HCT116 (cell line): ENCODE results near the gene ELK4.

ENCODE experiments used
- CTCF ChIP-seq, 3 experiments: fragments of 200-600 bp in 1 of 3; sonication (generic) in 1 of 3; IDR thresholded peaks in 2 of 3; conservative IDR thresholded peaks in 1 of 3; 2 replicates each; pipeline ENCODE4 v1.5.1; 2012 to 2017; ENCODE audit warnings: low read depth in 2 of 3, low read length in 2 of 3, antibody characterized with exemption in 1 of 3, borderline replicate concordance in 1 of 3, control low read depth in 1 of 3, mild to moderate bottlenecking in 1 of 3, mixed read lengths in 1 of 3, mixed run types in 1 of 3, moderate library complexity in 1 of 3; ENCODE audit not compliant: insufficient read depth in 1 of 3
- EGR1 ChIP-seq: IDR thresholded peaks from 2 replicates; pipeline ENCODE4 v1.6.1; 2012; ENCODE audit warnings: low read depth
- JUND ChIP-seq: IDR thresholded peaks from 2 replicates; pipeline ENCODE4 v1.6.1; 2012
- POLR2A ChIP-seq: IDR thresholded peaks from 2 replicates; pipeline ENCODE4 v1.7.0; 2011; ENCODE audit warnings: borderline replicate concordance; ENCODE audit not compliant: insufficient read depth, insufficient read length; ENCODE audit errors: extremely low read depth
- POLR2AphosphoS5 ChIP-seq: IDR thresholded peaks from 2 replicates; pipeline ENCODE4 v1.6.1; 2011; ENCODE audit warnings: mild to moderate bottlenecking, low read depth, low read length, moderate library complexity
- REST ChIP-seq: IDR thresholded peaks from 2 replicates; pipeline ENCODE4 v1.6.1; 2012; ENCODE audit warnings: low read depth
- SP1 ChIP-seq: IDR thresholded peaks from 2 replicates; pipeline ENCODE4 v1.6.1; 2012; ENCODE audit warnings: low read depth
- SRF ChIP-seq: IDR thresholded peaks from 2 replicates; pipeline ENCODE4 v1.6.1; 2012; ENCODE audit warnings: low read depth

- TF ChIP-seq EGR1: no peak
- no peak for TF ChIP-seq REST
- TF ChIP-seq SRF: no peak
- no peak for TF ChIP-seq POLR2AphosphoS5
- TF ChIP-seq CTCF (IDR thresholded peaks at IDR 0.05 in 2 of 3, conservative IDR thresholded peaks at IDR 0.05 in 1 of 3; ENCODE audit: borderline replicate concordance in 1 of 3, insufficient read depth in 1 of 3, low read depth in 2 of 3, low read length in 2 of 3): no peak
- TF ChIP-seq POLR2A: no peak
- no peak for TF ChIP-seq JUND
- TF ChIP-seq SP1: no peak
These were observed 7.8 kb upstream of the ELK4 start for GRCh38 chr1:205639567-205639966.
